Measurements from ENCODE around the gene SYF2. TPM values are rescaled to one million over a fixed set of nuclear protein-coding genes. Genes with fewer than 3 reads are reported as not detected.
"Not testable (repeated sequence)": the region's sequence is repeated elsewhere in the genome, so short reads cannot be mapped to it uniquely, and the experiment has no call there.

Gene SYF2
- total RNA-seq, 4 donors from 2014 or later: 2.8 to 63.1 (median 36.6) TPM

- in situ Hi-C loops (cut with MboI; ENCODE audit: low pct_ligation_motif_present in 1 of 4, low pct_unique_long_range_greater_than_20kb in 1 of 4, low sequenced_read_pairs in 3 of 4); intact Hi-C loops (cut with DNase I; ENCODE audit: low total_unique reads); H3K27me3 ChIP-seq; H3K36me3 ChIP-seq; H3K9me3 ChIP-seq: not testable (repeated sequence)
- H3K4me3 ChIP-seq: peak overlapping the region in 3 of 4 donors; percentile 54 to 83 (median 55)
- H3K27ac ChIP-seq: peak overlapping the region; percentile 83 to 91 (median 90)
- TF ChIP-seq POLR2A (IDR thresholded peaks at IDR 0.05) (peak; percentile 46), POLR2AphosphoS5 (IDR thresholded peaks at IDR 0.05) (peak in 1 of 3 donors; percentile 47)
- 0% methylated on average over 2 of the region's 56 CpGs; no CpG with 5 or more reads in 1 of the 2 donors for WGBS, 2 donors (ENCODE audit: low coverage in 1 of 2)
- peaks cover 0 to 11% (median 3%) of the 10 kb centered on the region in 4 donors for H3K4me1 ChIP-seq
- peak; percentile 84 for DNase-seq
These were observed 35.2 kb upstream of the SYF2 start for GRCh38 chr1:25267288-25268142.

- intact Hi-C loops (cut with DNase I; ENCODE audit: low total_unique reads); H3K9me3 ChIP-seq; in situ Hi-C loops (cut with MboI; ENCODE audit: low pct_ligation_motif_present in 1 of 4, low pct_unique_long_range_greater_than_20kb in 1 of 4, low sequenced_read_pairs in 3 of 4); H3K27me3 ChIP-seq; H3K36me3 ChIP-seq: not testable (repeated sequence)
- WGBS, 2 donors (ENCODE audit: low coverage in 1 of 2): 1 to 20% methylated on average over 1 to 7 of the region's 45 CpGs
- H3K27ac ChIP-seq: peak overlapping the region in 3 of 4 donors; percentile 37 to 91 (median 91)
- DNase-seq: peak; percentile 20
- peaks cover 0 to 11% (median 3%) of the 10 kb centered on the region in 4 donors for H3K4me1 ChIP-seq
- peak overlapping the region in 3 of 4 donors; percentile 54 to 83 (median 55) for H3K4me3 ChIP-seq
These were observed 34.4 kb upstream of the SYF2 start for GRCh38 chr1:25266554-25267287.

- H3K4me1 ChIP-seq; H3K27ac ChIP-seq; intact Hi-C loops (cut with DNase I; ENCODE audit: low total_unique reads); H3K9me3 ChIP-seq; DNase-seq; H3K27me3 ChIP-seq; H3K36me3 ChIP-seq; in situ Hi-C loops (cut with MboI; ENCODE audit: low pct_ligation_motif_present in 1 of 4, low pct_unique_long_range_greater_than_20kb in 1 of 4, low sequenced_read_pairs in 3 of 4); H3K4me3 ChIP-seq: not testable (repeated sequence)
- 77 to 83% methylated on average over 3 of the region's 3 CpGs for WGBS, 2 donors (ENCODE audit: low coverage in 1 of 2)
These were observed 28.0 kb upstream of the SYF2 start for GRCh38 chr1:25260336-25260735.

GRCh38 chr1:25259813-25260212 lies 27.5 kb upstream of the SYF2 start:
- not testable (repeated sequence) for DNase-seq

GRCh38 chr1:25257196-25257595 lies 24.9 kb upstream of the SYF2 start:
- WGBS, 2 donors (ENCODE audit: low coverage in 1 of 2): 70 to 82% methylated on average over 1 of the region's 1 CpG
- Histone ChIP-seq H3K27me3 (no peaks in the 10 kb centered on the region), H3K27ac (no peak overlapping the region), H3K36me3 (no peaks in the 10 kb centered on the region), H3K9me3 (no peaks in the 10 kb centered on the region), H3K4me3 (no peak overlapping the region), H3K4me1 (no peaks in the 10 kb centered on the region)
- no peak for DNase-seq
- TF ChIP-seq POLR2AphosphoS5 (IDR thresholded peaks at IDR 0.05) (no peak), POLR2A (IDR thresholded peaks at IDR 0.05) (no peak), CTCF (IDR thresholded peaks at IDR 0.05) (no peak), EP300 (IDR thresholded peaks at IDR 0.05; ENCODE audit: low read depth) (no peak)
- intact Hi-C loops (cut with DNase I; ENCODE audit: low total_unique reads) (no loop called here), in situ Hi-C loops (cut with MboI; ENCODE audit: low pct_ligation_motif_present in 1 of 4, low pct_unique_long_range_greater_than_20kb in 1 of 4, low sequenced_read_pairs in 3 of 4) (loop anchor here in 1 of 4 donors (10.0 kb wide), 1 partner anchor 88 kb away; no protein-coding TSS in a partner anchor)

More at GRCh38 chr1:25259813-25260212, 27.5 kb upstream of the SYF2 start:
- WGBS, 2 donors (ENCODE audit: low coverage in 1 of 2): 62 to 75% methylated on average over 2 to 7 of the region's 7 CpGs
- H3K27ac ChIP-seq; H3K4me1 ChIP-seq; intact Hi-C loops (cut with DNase I; ENCODE audit: low total_unique reads); H3K27me3 ChIP-seq; H3K4me3 ChIP-seq; H3K36me3 ChIP-seq; H3K9me3 ChIP-seq: not testable (repeated sequence)
- in situ Hi-C loops (cut with MboI; ENCODE audit: low pct_ligation_motif_present in 1 of 4, low pct_unique_long_range_greater_than_20kb in 1 of 4, low sequenced_read_pairs in 3 of 4): loop anchor here in 1 of 4 donors (10.0 kb wide), 1 partner anchor 85 kb away; no protein-coding TSS in a partner anchor

- Histone ChIP-seq H3K4me1 (no peaks in the 10 kb centered on the region), H3K9me3 (no peaks in the 10 kb centered on the region), H3K36me3 (no peaks in the 10 kb centered on the region), H3K27ac (no peak overlapping the region), H3K4me3 (no peak overlapping the region), H3K27me3 (no peaks in the 10 kb centered on the region)
- in situ Hi-C loops (cut with MboI; ENCODE audit: low pct_ligation_motif_present in 1 of 4, low pct_unique_long_range_greater_than_20kb in 1 of 4, low sequenced_read_pairs in 3 of 4): loop anchor here in 1 of 4 donors (10.0 kb wide), 1 partner anchor 88 kb away; no protein-coding TSS in a partner anchor
- no peak for DNase-seq
- TF ChIP-seq CTCF (IDR thresholded peaks at IDR 0.05) (no peak), POLR2AphosphoS5 (IDR thresholded peaks at IDR 0.05) (no peak), EP300 (IDR thresholded peaks at IDR 0.05; ENCODE audit: low read depth) (no peak), POLR2A (IDR thresholded peaks at IDR 0.05) (no peak)
- 94 to 100% methylated on average over 1 to 5 of the region's 5 CpGs for WGBS, 2 donors (ENCODE audit: low coverage in 1 of 2)
- intact Hi-C loops (cut with DNase I; ENCODE audit: low total_unique reads): no loop called here
These were observed 24.3 kb upstream of the SYF2 start for GRCh38 chr1:25256578-25256965.

Measured in transverse colon (tissue), 4 donors.